Skeletal muscle tissue (tissue), 4 donors: Measurements from ENCODE around the gene HERC2. TPM values are rescaled to one million over a fixed set of nuclear protein-coding genes. Genes with fewer than 3 reads are reported as not detected.
"Not testable (repeated sequence)": the region's sequence is repeated elsewhere in the genome, so short reads cannot be mapped to it uniquely, and the experiment has no call there.

ENCODE experiments used
- H3K27ac ChIP-seq: one replicate; pipeline ENCODE4 v1.7.0; 2013; ENCODE audit warnings: mild to moderate bottlenecking, low read depth, low read length, inconsistent platforms
- H3K27me3 ChIP-seq, 3 donors: one replicate each; pipeline ENCODE4 v1.7.0; 2013; ENCODE audit warnings: low read length in 3 of 3; ENCODE audit not compliant: control insufficient read depth in 3 of 3, insufficient read depth in 3 of 3
- H3K36me3 ChIP-seq, 3 donors: one replicate each; pipeline ENCODE4 v1.7.0; 2013; ENCODE audit warnings: low read length in 3 of 3; ENCODE audit not compliant: control insufficient read depth in 3 of 3, insufficient read depth in 3 of 3
- H3K4me1 ChIP-seq, 3 donors: one replicate each; pipeline ENCODE4 v1.7.0; 2013; ENCODE audit warnings: low read length in 3 of 3, mild to moderate bottlenecking in 3 of 3; ENCODE audit not compliant: control insufficient read depth in 3 of 3, insufficient read depth in 3 of 3
- H3K4me3 ChIP-seq, 3 donors: one replicate each; pipeline ENCODE4 v1.7.0; 2013; ENCODE audit warnings: low read length in 3 of 3
- H3K9ac ChIP-seq, 3 donors: one replicate each; pipeline ENCODE4 v1.7.0; 2013; ENCODE audit warnings: low read length in 3 of 3, mild to moderate bottlenecking in 3 of 3, moderate library complexity in 2 of 3, low read depth in 1 of 3
- H3K9me3 ChIP-seq, 3 donors: one replicate each; pipeline ENCODE4 v1.7.0; 2013; ENCODE audit warnings: low read length in 3 of 3; ENCODE audit not compliant: control insufficient read depth in 3 of 3
- total RNA-seq: library from RNA; depleted of rRNA; stranded (reverse); fragments of >200 nt; gene quantifications from one replicate; pipeline ENCODE4 v1.2.3, GENCODE V29; 2014
- donor health status: Osteomylitis.

HERC2 gene
- total RNA-seq, 1 donor from 2014 or later: 56.4 TPM

DNA sequence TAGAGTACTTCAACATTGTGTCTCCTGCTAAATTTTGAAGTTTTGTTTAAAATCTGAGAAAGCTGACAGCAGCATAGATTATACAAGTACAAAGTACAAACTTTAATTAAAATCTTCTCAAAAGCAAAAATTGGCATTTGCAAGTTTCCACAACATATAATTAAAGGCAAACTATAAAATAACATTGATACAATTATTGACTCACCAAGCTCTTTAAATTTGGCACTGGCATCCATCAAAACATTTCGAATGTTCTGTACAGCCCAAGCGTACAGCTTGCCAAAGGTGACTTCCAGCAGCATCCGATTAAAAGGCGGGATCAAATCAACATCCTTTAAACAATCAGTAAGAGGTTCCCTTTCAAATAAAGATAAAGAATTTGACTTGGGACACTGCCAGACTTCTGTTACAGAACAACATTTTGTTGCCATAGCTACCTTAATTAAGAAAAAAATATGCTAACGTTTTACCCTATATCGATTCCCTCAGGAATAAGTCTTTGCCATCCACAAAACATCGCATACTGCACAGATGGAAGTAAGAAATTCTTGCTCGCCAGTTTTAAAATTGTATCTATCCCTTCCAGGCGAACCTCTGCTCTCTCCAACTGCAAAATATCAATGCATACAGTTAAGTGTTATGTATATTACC lies 92.9 kb downstream of the HERC2 start:
- H3K9ac ChIP-seq, H3K27me3 ChIP-seq, H3K27ac ChIP-seq, H3K4me1 ChIP-seq, H3K4me3 ChIP-seq, H3K9me3 ChIP-seq: not testable (repeated sequence)
- H3K36me3 ChIP-seq: peaks cover 4 to 19% (median 6%) of the 10 kb centered on the region in 3 donors

DNA sequence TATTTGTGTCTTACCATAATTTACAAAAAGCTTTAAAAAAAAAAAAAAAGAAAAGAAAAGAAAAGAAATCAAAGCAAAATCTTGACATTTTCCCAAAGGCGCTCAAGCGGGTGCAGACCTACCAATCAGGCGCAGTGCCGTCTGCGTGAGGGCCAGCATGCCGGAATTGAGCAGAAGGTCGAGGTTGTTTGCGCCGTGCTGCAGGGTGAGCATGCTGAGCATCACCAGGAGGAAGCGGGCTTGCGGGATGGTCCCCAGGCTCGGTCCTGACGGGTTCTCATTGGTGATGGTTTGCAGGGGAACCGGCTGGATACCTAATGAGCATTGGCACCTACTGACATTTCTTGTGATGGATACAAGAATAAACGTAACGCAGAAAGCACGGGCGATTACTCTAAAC lies 93.9 kb downstream of the HERC2 start:
- Histone ChIP-seq H3K9me3 (no peaks in the 10 kb centered on the region), H3K9ac (no peak overlapping the region), H3K36me3 (peaks cover 4 to 16% (median 4%) of the 10 kb centered on the region in 3 donors), H3K27me3 (no peaks in the 10 kb centered on the region), H3K4me1 (no peaks in the 10 kb centered on the region), H3K27ac (no peak overlapping the region), H3K4me3 (no peak overlapping the region)

DNA sequence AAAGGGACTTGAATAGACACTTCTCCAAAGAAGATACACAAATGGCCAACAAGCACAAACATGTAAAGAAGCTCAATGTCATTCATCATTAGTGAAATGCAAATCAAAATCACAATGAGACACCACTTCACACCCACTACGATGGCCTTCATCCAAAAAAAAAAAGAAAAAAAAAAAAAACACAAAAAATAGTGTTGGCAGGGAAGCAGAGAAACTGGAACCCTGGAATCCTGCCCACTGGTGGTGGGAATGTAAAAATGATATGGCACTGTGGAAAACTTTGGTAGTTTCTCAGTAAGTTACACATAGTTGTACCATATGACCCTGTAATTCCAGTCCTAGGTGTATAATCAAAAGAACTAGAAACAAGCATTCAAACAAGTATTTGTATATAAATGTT lies 94.7 kb downstream of the HERC2 start:
- H3K4me1 ChIP-seq, H3K9me3 ChIP-seq, H3K9ac ChIP-seq, H3K27ac ChIP-seq, H3K27me3 ChIP-seq, H3K4me3 ChIP-seq: not testable (repeated sequence)
- H3K36me3 ChIP-seq: peaks cover 4 to 16% (median 4%) of the 10 kb centered on the region in 3 donors

DNA sequence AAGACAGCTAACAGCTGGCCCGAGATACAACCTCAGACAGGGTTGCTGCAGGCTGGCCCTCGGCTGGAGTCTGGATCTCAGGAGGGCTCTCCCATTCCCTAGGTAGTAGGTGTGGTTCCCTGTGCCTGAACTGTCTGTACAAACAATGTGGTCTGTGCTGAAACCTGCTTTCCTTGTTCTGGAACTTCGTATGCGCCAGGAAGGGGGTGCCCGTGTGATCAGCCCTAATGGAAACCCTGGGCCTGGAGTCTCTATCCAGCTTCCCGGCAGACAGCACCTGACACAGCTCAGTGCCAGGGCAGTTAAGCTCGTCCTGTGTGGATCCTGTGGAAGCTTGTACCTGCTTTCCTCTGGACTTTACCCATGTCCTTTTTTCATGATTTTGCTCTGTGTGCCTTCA lies 99.4 kb downstream of the HERC2 start:
- H3K4me3 ChIP-seq, H3K9ac ChIP-seq, H3K4me1 ChIP-seq, H3K9me3 ChIP-seq, H3K27me3 ChIP-seq, H3K27ac ChIP-seq: not testable (repeated sequence)
- peaks cover 20 to 22% (median 21%) of the 10 kb centered on the region in 3 donors for H3K36me3 ChIP-seq

DNA sequence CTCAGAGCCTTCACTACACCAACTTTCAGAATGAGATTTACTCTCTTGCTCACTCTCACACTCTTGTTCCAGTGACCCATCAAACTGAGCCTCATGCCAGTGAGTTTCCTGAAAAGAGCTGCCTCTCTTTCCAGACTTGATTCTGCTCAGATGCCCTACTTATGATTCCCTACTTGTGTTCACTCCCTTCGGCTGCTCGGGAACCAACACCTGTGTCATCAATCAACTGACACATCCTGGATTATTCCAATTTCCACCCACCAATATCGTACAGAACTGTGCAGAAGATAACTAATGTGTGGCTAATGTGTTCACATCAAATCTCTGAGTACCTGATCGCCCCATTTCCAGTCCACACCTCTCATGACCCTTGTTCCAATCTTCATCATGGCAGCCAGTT lies 100.3 kb downstream of the HERC2 start:
- H3K4me1 ChIP-seq, H3K4me3 ChIP-seq, H3K27ac ChIP-seq, H3K9ac ChIP-seq, H3K27me3 ChIP-seq, H3K9me3 ChIP-seq: not testable (repeated sequence)
- peaks cover 22 to 25% (median 25%) of the 10 kb centered on the region in 3 donors for H3K36me3 ChIP-seq

DNA sequence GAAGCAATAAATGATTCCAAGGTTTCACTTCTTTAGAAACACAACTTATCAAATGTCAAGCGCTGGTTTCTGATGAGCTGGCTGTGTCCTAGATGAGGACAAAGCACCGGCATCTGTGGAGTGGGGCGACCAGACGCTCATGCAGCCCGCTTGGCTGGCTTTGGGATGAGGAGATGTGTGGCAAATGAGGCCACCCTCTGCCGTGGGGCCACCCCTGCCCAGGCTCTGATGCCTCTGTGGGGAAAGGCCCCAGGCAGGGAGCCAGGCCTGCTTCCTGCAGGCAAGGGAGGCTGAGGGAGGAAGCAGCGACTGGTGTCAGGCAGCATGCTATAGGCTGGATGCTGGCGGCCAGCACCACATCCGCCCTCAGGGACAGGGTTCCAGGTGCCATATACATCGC lies 102.9 kb downstream of the HERC2 start:
- Histone ChIP-seq H3K4me1 (no peaks in the 10 kb centered on the region), H3K27ac (no peak overlapping the region), H3K27me3 (no peaks in the 10 kb centered on the region), H3K9ac (no peak overlapping the region), H3K9me3 (no peaks in the 10 kb centered on the region), H3K4me3 (no peak overlapping the region), H3K36me3 (peaks cover 27 to 30% (median 28%) of the 10 kb centered on the region in 3 donors)

DNA sequence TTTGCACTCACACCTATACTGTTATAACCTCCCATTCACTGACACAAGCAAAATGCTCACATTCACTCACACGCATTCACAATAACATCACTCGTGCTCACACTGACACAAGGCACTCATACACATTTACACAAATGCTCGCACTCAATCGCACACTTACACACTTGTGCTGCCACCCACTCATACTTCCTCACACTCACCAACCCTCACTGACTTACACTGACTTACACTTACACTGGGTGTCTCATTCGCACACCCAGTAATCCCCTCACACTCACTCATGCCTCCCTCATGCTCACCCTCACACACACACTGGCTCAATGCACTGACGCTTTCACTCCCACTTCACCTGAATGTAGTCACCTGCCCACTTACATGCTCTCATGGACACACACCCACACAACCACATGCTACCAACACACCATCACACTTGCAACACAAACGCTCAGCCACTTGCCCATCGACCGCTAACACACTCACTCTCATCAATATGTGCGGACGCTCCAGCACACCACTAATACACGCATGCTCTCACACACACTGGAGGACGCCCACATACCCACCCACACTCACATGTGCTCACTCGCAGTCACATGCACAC lies 104.9 kb downstream of the HERC2 start:
- not testable (repeated sequence) for H3K4me3 ChIP-seq, H3K9me3 ChIP-seq, H3K27ac ChIP-seq, H3K9ac ChIP-seq, H3K4me1 ChIP-seq, H3K27me3 ChIP-seq
- H3K36me3 ChIP-seq: peaks cover 32 to 36% (median 33%) of the 10 kb centered on the region in 3 donors

DNA sequence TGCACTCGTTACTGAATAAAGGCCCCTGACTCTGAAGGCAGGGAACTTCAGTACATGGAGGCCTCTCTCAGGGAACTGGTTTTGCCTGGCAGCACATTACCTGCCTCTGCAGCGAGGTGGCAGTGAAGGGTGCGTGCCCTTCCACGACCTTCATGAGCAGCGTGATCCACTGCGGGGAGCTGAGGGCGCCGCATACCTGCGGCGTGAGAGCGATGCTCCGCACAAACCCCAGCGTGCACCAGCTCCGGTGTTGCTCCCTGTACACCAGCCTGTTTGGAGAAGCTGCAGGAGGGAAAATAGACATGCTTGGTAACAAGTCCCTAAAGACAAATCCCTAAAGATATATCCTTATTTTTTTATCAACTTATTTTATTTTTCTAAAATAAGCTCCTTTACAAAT lies 106.5 kb downstream of the HERC2 start:
- not testable (repeated sequence) for H3K4me3 ChIP-seq, H3K27ac ChIP-seq, H3K9ac ChIP-seq, H3K4me1 ChIP-seq, H3K9me3 ChIP-seq, H3K27me3 ChIP-seq
- H3K36me3 ChIP-seq: peaks cover 33 to 40% (median 33%) of the 10 kb centered on the region in 3 donors

DNA sequence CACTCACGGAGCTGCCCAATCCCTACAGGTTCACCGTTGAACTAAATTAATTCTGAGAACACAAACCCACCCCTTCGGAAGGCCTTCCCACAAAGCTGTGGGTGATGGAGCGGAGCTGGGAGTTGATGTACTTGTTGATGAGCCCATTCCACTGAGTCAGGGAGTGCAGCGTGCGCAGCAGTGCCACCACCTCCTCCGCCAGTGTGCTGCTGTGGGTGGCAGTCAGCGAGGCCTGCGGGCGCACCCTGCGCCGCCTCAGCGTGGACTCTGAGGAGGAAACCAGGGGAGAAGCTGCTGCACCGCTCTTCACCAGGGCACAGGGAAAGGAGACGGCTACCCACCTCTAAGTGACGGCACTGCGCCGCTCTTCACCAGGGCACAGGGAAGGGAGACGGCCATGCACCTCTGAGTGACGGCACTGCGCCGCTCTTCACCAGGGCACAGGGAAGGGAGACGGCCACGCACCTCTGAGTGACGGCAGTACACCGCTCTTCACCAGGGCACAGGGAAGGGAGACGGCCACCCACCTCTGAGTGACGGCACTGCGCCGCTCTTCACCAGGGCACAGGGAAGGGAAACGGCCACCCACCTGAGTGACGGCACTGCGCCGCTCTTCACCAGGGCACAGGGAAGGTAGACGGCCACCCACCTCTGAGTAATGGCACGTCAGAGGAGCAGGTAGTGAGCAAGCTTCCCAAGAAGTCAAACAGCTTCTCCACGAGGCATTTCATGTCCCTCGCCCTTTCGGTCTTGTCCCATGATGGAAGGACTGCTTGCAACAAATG lies 107.8 kb downstream of the HERC2 start:
- not testable (repeated sequence) for H3K4me1 ChIP-seq, H3K9me3 ChIP-seq, H3K4me3 ChIP-seq, H3K27ac ChIP-seq, H3K9ac ChIP-seq, H3K27me3 ChIP-seq
- H3K36me3 ChIP-seq: peaks cover 24 to 27% (median 25%) of the 10 kb centered on the region in 3 donors

DNA sequence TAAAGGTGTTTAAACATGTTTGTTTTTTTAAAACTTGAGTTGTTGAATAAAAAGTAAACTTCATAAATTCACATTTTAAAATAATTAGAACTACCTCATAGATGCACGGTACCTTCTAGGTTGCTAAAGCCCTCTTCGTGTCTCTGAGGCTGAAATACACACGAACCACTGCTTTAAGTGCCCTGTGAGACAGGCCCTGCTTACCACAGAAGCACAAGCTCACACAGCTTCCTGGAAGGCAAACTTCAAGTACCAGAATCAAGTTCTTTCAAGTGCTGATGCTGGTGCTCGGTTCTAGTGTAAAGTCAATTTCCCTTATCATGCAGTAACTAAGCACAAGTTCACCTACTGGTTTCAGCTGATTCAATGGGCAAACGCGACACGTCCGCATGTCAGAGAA lies 108.6 kb downstream of the HERC2 start:
- not testable (repeated sequence) for H3K9me3 ChIP-seq, H3K4me1 ChIP-seq, H3K27ac ChIP-seq, H3K4me3 ChIP-seq, H3K27me3 ChIP-seq, H3K9ac ChIP-seq
- peaks cover 18 to 23% (median 19%) of the 10 kb centered on the region in 3 donors for H3K36me3 ChIP-seq
